ENCODE data around the gene PDE8B. TPM values are rescaled to one million over a fixed set of nuclear protein-coding genes. Genes with fewer than 3 reads are reported as not detected.

Gene PDE8B
- total and polyA plus RNA-seq, 12 donors: 1.1 to 6.8 (median 4.8) TPM

DNA sequence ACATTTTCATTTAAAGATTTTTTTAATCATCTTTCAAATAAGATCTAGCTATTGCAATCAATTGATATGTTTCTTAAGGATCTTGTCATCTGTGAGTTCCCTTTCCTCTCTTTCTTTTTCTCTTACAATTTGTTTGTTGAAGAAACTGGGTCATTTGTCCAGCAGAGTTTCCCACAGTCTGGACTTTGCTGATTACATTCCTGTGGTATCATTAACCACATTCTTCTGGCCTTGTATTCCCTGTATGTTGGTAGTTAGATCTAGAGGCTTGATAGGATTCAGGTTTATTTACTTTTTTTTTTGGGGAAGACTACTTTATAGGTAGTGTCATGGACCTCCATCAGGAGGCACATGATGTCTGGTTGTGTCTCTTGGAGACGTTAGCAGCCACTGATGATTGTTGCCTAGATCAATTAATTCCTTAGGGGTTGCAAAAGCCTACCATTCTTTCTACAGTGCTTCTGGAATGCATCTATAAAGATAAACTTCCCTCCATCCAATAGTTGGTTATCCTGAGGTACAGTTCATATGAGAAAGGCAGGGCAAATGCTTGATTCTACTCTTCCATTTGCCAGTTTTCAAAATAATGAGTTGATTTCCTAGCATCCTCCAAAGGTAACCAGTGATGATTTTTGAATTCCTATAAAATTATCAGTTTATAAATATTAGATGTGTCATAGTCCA, 14.3 kb downstream of the PDE8B start:
- H3K27me3 ChIP-seq: no peaks in the 10 kb centered on the region
- WGBS, 4 donors: 57 to 82% (median 64%) methylated on average over 1 of the region's 1 CpG
- H3K27ac ChIP-seq: no peak overlapping the region
- no peaks in the 10 kb centered on the region for H3K36me3 ChIP-seq (replicated peaks in 1 of 2)
- no peak for DNase-seq
- no peaks in the 10 kb centered on the region for H3K4me1 ChIP-seq (replicated peaks in 1 of 2)
- intact Hi-C loops (cut with DNase I): loop anchor here in 1 of 2 donors (10.0 kb wide), 1 partner anchor 70 kb away; no protein-coding TSS in a partner anchor
- no peak for TF ChIP-seq POLR2A (IDR thresholded peaks at IDR 0.05)
- TF ChIP-seq, protein P1, sequence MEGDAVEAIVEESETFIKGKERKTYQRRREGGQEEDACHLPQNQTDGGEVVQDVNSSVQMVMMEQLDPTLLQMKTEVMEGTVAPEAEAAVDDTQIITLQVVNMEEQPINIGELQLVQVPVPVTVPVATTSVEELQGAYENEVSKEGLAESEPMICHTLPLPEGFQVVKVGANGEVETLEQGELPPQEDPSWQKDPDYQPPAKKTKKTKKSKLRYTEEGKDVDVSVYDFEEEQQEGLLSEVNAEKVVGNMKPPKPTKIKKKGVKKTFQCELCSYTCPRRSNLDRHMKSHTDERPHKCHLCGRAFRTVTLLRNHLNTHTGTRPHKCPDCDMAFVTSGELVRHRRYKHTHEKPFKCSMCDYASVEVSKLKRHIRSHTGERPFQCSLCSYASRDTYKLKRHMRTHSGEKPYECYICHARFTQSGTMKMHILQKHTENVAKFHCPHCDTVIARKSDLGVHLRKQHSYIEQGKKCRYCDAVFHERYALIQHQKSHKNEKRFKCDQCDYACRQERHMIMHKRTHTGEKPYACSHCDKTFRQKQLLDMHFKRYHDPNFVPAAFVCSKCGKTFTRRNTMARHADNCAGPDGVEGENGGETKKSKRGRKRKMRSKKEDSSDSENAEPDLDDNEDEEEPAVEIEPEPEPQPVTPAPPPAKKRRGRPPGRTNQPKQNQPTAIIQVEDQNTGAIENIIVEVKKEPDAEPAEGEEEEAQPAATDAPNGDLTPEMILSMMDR (IDR thresholded peaks at IDR 0.05): no peak
- no peak overlapping the region for H3K4me3 ChIP-seq
- H3K9me3 ChIP-seq (replicated peaks in 1 of 3): no peaks in the 10 kb centered on the region

DNA sequence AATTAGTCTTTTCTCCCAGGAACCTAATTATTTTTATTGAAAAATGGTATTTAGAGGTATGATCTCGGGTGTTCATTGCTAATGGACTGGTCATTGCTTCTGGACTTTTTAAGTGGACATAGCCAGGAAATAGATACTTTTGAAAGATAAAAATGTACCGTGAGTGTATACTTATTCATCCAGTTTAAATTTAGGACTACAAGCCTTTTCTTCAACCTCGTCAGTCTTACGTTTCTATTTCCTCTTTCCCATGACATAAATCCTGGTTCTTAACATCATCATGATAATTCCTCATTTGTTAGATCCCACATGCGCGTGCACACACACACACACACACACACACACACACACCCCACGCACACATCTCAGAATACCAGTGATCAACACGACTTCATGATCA, 15.1 kb downstream of the PDE8B start:
- Histone ChIP-seq H3K27me3 (no peaks in the 10 kb centered on the region), H3K9me3 (replicated peaks in 1 of 3) (no peaks in the 10 kb centered on the region), H3K4me1 (replicated peaks in 1 of 2) (no peaks in the 10 kb centered on the region), H3K4me3 (no peak overlapping the region), H3K36me3 (replicated peaks in 1 of 2) (no peaks in the 10 kb centered on the region), H3K27ac (no peak overlapping the region)
- DNase-seq: no peak
- intact Hi-C loops (cut with DNase I): loop anchor here in 1 of 2 donors (10.0 kb wide), 1 partner anchor 71 kb away; no protein-coding TSS in a partner anchor
- TF ChIP-seq POLR2A (IDR thresholded peaks at IDR 0.05): no peak
- TF ChIP-seq, protein P1 (IDR thresholded peaks at IDR 0.05): no peak
- WGBS, 4 donors: 56 to 71% (median 64%) methylated on average over 8 of the region's 8 CpGs

DNA sequence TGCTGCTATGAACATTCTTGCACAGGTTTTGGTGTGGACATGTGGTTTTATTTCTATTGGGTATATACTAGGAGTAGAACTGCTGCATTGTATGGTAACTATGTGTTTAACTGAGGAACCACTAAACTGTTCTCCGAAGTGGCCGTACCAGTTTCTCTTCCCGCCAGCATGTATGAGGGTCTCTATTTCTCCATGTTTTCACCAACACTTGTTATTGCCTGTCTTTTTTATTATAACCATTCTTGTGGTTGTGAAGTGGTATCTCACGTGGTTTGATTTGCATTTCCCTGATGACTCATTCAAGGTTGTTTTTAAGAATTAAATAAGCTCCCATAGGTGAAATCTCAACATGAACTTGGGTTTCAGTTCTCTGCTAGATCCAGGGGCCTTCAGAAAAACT, 19.4 kb downstream of the PDE8B start:
- H3K27me3 ChIP-seq: no peaks in the 10 kb centered on the region
- no peaks in the 10 kb centered on the region for H3K36me3 ChIP-seq (replicated peaks in 1 of 2)
- H3K9me3 ChIP-seq (replicated peaks in 1 of 3): no peaks in the 10 kb centered on the region
- H3K4me3 ChIP-seq: no peak overlapping the region
- intact Hi-C loops (cut with DNase I): loop anchor here (10.0 kb wide), 2 partner anchors 75 to 85 kb away; no protein-coding TSS in a partner anchor
- DNase-seq: no peak
- WGBS, 4 donors: 79 to 92% (median 85%) methylated on average over 4 of the region's 4 CpGs
- H3K4me1 ChIP-seq (replicated peaks in 1 of 2): no peaks in the 10 kb centered on the region
- no peak overlapping the region for H3K27ac ChIP-seq
- no peak for TF ChIP-seq POLR2A (IDR thresholded peaks at IDR 0.05)
- TF ChIP-seq, protein P1 (IDR thresholded peaks at IDR 0.05): no peak

DNA sequence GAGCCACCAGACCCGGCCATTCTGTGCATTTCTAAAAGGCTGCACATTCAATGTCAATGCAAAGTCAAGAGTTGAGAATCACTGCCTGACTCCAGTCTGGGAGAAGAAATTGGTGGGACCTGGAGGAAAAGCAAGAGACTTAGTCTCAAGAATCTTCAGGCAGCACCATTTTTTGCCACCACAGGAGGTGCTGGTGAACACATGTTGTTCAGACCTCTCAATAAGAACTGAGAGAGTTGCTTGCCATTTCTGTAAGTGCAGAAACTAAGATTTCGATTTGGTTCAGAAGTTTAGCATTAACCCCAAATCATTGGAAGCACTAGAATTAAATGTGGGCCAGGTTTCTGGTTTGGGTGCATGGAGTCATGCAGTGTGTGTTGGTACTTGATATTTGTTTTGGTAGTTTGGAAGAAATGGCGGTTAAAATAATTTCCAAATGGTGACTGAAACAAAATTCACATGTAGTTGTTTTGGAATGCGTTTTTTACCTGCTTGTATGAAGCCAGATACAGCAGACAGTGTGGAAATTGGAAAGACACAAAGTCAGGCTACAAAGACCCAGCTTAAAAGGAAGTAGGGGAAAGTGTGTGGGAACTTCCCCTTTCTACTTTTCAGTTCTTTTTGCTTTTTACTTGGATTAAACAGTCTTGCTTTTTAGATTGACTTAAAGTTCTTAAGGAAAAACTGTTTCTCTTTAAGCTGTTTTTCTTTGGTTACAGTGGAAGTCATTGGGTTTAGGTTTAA, 20.4 kb downstream of the PDE8B start:
- WGBS, 4 donors: 68 to 81% (median 77%) methylated on average over 4 of the region's 4 CpGs
- Histone ChIP-seq H3K4me1 (replicated peaks in 1 of 2) (no peaks in the 10 kb centered on the region), H3K27ac (no peak overlapping the region), H3K4me3 (no peak overlapping the region), H3K36me3 (replicated peaks in 1 of 2) (no peaks in the 10 kb centered on the region), H3K9me3 (replicated peaks in 1 of 3) (no peaks in the 10 kb centered on the region), H3K27me3 (no peaks in the 10 kb centered on the region)
- no peak for DNase-seq
- intact Hi-C loops (cut with DNase I): loop anchor here in 1 of 2 donors (10.0 kb wide), 1 partner anchor 86 kb away; no protein-coding TSS in a partner anchor
- TF ChIP-seq, protein P1 (IDR thresholded peaks at IDR 0.05): peak in 1 of 6 experiments; percentile 8
- TF ChIP-seq POLR2A (IDR thresholded peaks at IDR 0.05): no peak
